IMR-90 (cell line): Measurements from ENCODE around the gene CFDP1. TPM values are rescaled to one million over a fixed set of nuclear protein-coding genes. Genes with fewer than 3 reads are reported as not detected.

Source experiments
- ATAC-seq: fragments of 200-7000 bp; cut with Tn5 transposase; 2 replicates; pipeline ENCODE4 v1.9.1; 2020; ENCODE audit warnings: low read depth, mild to moderate bottlenecking, moderate library complexity
- BruUV-seq: library from RNA; stranded (reverse); fragments of 400-500 nt; replicated peaks from 2 replicates; lab custom pipeline; 2021; lab: Mats Ljungman, UMichigan
- CTCF ChIA-PET: fragments of 300-600 bp; formaldehyde crosslinking; extraction: SDS; loops from one replicate; lab custom pipeline; 2021; ENCODE audit warnings: antibody characterized with exemption; lab: Yijun Ruan, JAX
- POLR2A ChIA-PET: fragments of 300-600 bp; sonication (Branson Sonifier 250); formaldehyde crosslinking; loops from one replicate; lab custom pipeline; 2022; ENCODE audit warnings: antibody characterized with exemption; ENCODE audit not compliant: unreplicated experiment; lab: Charles Lee
- DNase-seq: peaks from one replicate; pipeline ENCODE4 v3.0.0; 2013
- H2AFZ ChIP-seq: replicated peaks from 2 replicates; pipeline ENCODE3; 2013; ENCODE audit warnings: low read length, mild to moderate bottlenecking; ENCODE audit not compliant: poor library complexity
- H2AK5ac ChIP-seq: 2 replicates; pipeline ENCODE4 v1.6.1; 2013; ENCODE audit warnings: low read depth, low read length, inconsistent platforms
- H2AK9ac ChIP-seq: replicated peaks from 2 replicates; pipeline ENCODE3; 2013; ENCODE audit warnings: mild to moderate bottlenecking, low read depth, low read length, moderate library complexity; ENCODE audit not compliant: poor library complexity
- H2BK120ac ChIP-seq: 2 replicates; pipeline ENCODE4 v1.6.1; 2013; ENCODE audit warnings: low read depth, low read length, inconsistent platforms
- H2BK15ac ChIP-seq: 3 replicates; pipeline ENCODE4 v1.6.1; 2013; ENCODE audit warnings: low read depth, low read length, inconsistent platforms
- H2BK20ac ChIP-seq: 2 replicates; pipeline ENCODE4 v1.6.1; 2013; ENCODE audit warnings: low read depth, mild to moderate bottlenecking, inconsistent platforms, low read length, moderate library complexity
- H2BK5ac ChIP-seq: 2 replicates; pipeline ENCODE4 v1.6.1; 2013; ENCODE audit warnings: mild to moderate bottlenecking, low read depth, low read length, inconsistent platforms; ENCODE audit not compliant: poor library complexity, severe bottlenecking
- H3K14ac ChIP-seq: replicated peaks from 2 replicates; pipeline ENCODE4 v1.6.1; 2013; ENCODE audit warnings: low read depth, low read length, inconsistent platforms
- H3K18ac ChIP-seq: 2 replicates; pipeline ENCODE4 v1.6.1; 2013; ENCODE audit warnings: low read depth, low read length, control low read depth
- H3K23ac ChIP-seq: 2 replicates; pipeline ENCODE4 v1.6.1; 2013; ENCODE audit warnings: low read depth, low read length, inconsistent platforms
- H3K27ac ChIP-seq: 2 replicates; pipeline ENCODE4 v1.5.1; 2013; ENCODE audit warnings: mild to moderate bottlenecking, control low read depth, low read length; ENCODE audit not compliant: insufficient read depth
- H3K27me3 ChIP-seq: 2 replicates; pipeline ENCODE4 v1.6.1; 2013; ENCODE audit warnings: low read length; ENCODE audit not compliant: control insufficient read depth, insufficient read depth
- H3K36me3 ChIP-seq: 2 replicates; pipeline ENCODE4 v1.6.1; 2013; ENCODE audit warnings: low read length, mixed read lengths; ENCODE audit not compliant: control insufficient read depth, insufficient read depth
- H3K4ac ChIP-seq: 2 replicates; pipeline ENCODE4 v1.6.1; 2013; ENCODE audit warnings: low read depth, low read length, inconsistent platforms
- H3K4me1 ChIP-seq: 2 replicates; pipeline ENCODE4 v1.6.1; 2013; ENCODE audit warnings: low read length, mixed read lengths; ENCODE audit not compliant: control insufficient read depth, insufficient read depth
- H3K4me2 ChIP-seq: 2 replicates; pipeline ENCODE4 v1.6.1; 2013; ENCODE audit warnings: low read depth, mild to moderate bottlenecking, control low read depth, low read length, moderate library complexity
- H3K4me3 ChIP-seq: 2 replicates; pipeline ENCODE4 v1.5.1; 2013; ENCODE audit warnings: low read depth, mild to moderate bottlenecking, control low read depth, low read length, moderate library complexity; ENCODE audit not compliant: insufficient read depth
- H3K56ac ChIP-seq: 2 replicates; pipeline ENCODE4 v1.6.1; 2013; ENCODE audit warnings: low read length, inconsistent platforms; ENCODE audit not compliant: insufficient read depth; ENCODE audit errors: extremely low read depth
- H3K79me1 ChIP-seq, 2 experiments: 2 replicates each; pipeline ENCODE4 v1.6.1; 2013; ENCODE audit warnings: low read length in 2 of 2, inconsistent platforms in 1 of 2, low read depth in 1 of 2
- H3K9ac ChIP-seq: 2 replicates; pipeline ENCODE4 v1.6.1; 2013; ENCODE audit warnings: low read depth, low read length, control low read depth
- H3K9me1 ChIP-seq: 2 replicates; pipeline ENCODE4 v1.6.1; 2013; ENCODE audit warnings: low read length, inconsistent platforms; ENCODE audit not compliant: insufficient read depth
- H3K9me3 ChIP-seq: 2 replicates; pipeline ENCODE4 v1.6.1; 2013; ENCODE audit warnings: low read length; ENCODE audit not compliant: control insufficient read depth, insufficient read depth
- H4K20me1 ChIP-seq: 2 replicates; pipeline ENCODE4 v1.6.1; 2013; ENCODE audit warnings: low read length, inconsistent platforms; ENCODE audit not compliant: insufficient read depth
- H4K5ac ChIP-seq: 2 replicates; pipeline ENCODE4 v1.6.1; 2013; ENCODE audit warnings: mild to moderate bottlenecking, low read depth, low read length, control low read depth
- H4K8ac ChIP-seq, 2 experiments: 2 replicates each; pipeline ENCODE4 v1.6.1; 2013; ENCODE audit warnings: low read depth in 2 of 2, low read length in 2 of 2, control low read depth in 1 of 2, inconsistent platforms in 1 of 2
- H4K91ac ChIP-seq: 2 replicates; pipeline ENCODE4 v1.6.1; 2013; ENCODE audit warnings: low read depth, low read length, inconsistent platforms; ENCODE audit not compliant: insufficient read depth
- BHLHE40 ChIP-seq: fragments of 150-350 bp; IDR thresholded peaks from 2 replicates; pipeline ENCODE4 v1.6.1; 2016; ENCODE audit warnings: mild to moderate bottlenecking, low read depth, low read length
- CEBPB ChIP-seq: IDR thresholded peaks from 2 replicates; pipeline ENCODE4 v1.6.1; 2012; ENCODE audit warnings: low read depth, low read length, improper control_type of control experiment
- CHD1 ChIP-seq: IDR thresholded peaks from 2 replicates; pipeline ENCODE4 v1.6.1; 2012; ENCODE audit warnings: low read depth, low read length, improper control_type of control experiment
- MAFK ChIP-seq: IDR thresholded peaks from 2 replicates; pipeline ENCODE4 v1.6.1; 2012; ENCODE audit warnings: low read depth, low read length, improper control_type of control experiment
- MAZ ChIP-seq: IDR thresholded peaks from 2 replicates; pipeline ENCODE4 v1.6.1; 2012; ENCODE audit warnings: low read depth, mild to moderate bottlenecking, low read length, improper control_type of control experiment, moderate library complexity, borderline replicate concordance
- MXI1 ChIP-seq: IDR thresholded peaks from 2 replicates; pipeline ENCODE4 v1.6.1; 2012; ENCODE audit warnings: low read depth, mild to moderate bottlenecking, low read length, moderate library complexity, borderline replicate concordance
- NFE2L2 ChIP-seq: fragments of 150-350 bp; IDR thresholded peaks from 2 replicates; pipeline ENCODE4 v1.6.1; 2016; ENCODE audit warnings: low read depth, mild to moderate bottlenecking, low read length
- POLR2A ChIP-seq: IDR thresholded peaks from 2 replicates; pipeline ENCODE4 v1.6.1; 2012; ENCODE audit warnings: mild to moderate bottlenecking, low read depth, low read length
- RAD21 ChIP-seq: IDR thresholded peaks from 2 replicates; pipeline ENCODE4 v1.6.1; 2012; ENCODE audit warnings: low read length, improper control_type of control experiment
- SMC3 ChIP-seq: fragments of 150-350 bp; IDR thresholded peaks from 2 replicates; pipeline ENCODE4 v1.6.1; 2016; ENCODE audit warnings: low read depth, mild to moderate bottlenecking, antibody characterized with exemption, low read length, moderate library complexity
- WGBS, 2 experiments: methylation state at CpG; one replicate each; pipeline versions ENCODE4 v1.1.5 to v1.1.7; 2013; ENCODE audit warnings: missing lambda C conversion rate in 2 of 2; ENCODE audit not compliant: insufficient read length in 1 of 2; ENCODE audit errors: extremely low coverage in 2 of 2; 5-methylcytosine and 5-hydroxymethylcytosine counted together
- dilution Hi-C: fragments of 300-500 bp; cut with HindIII; formaldehyde crosslinking; loops from one replicate; pipeline ENCODE4 v1.14.3; 2018; ENCODE audit warnings: low sequenced_read_pairs; ENCODE audit not compliant: unreplicated experiment
- in situ Hi-C: fragments of 300-500 bp; cut with MboI; formaldehyde crosslinking; loops from 3 replicates; pipeline ENCODE4 v1.14.3; 2019; ENCODE audit warnings: low sequenced_read_pairs, inconsistent platforms, mixed read lengths
- intact Hi-C: fragments of 100-400 bp; cut with micrococcal nuclease; formaldehyde crosslinking; loops from 2 replicates; pipeline ENCODE4 v1.10.0; 2022
- polyA plus RNA-seq, 3 experiments: library from polyadenylated mRNA; depleted of rRNA; stranded (reverse); fragments of >200 nt; gene quantifications; 2 replicates each; pipeline ENCODE4 v1.2.3, GENCODE V29; 2012; ENCODE audit warnings: low replicate concordance in 1 of 3
- total RNA-seq: library from RNA; depleted of rRNA; stranded (reverse); fragments of >200 nt; gene quantifications from 2 replicates; pipeline ENCODE4 v1.2.3, GENCODE V29; 2012
- TF ChIP-seq, protein P1 (sequence below): fragments of 150-350 bp; IDR thresholded peaks from 2 replicates; pipeline ENCODE4 v1.6.1; 2017; ENCODE audit warnings: mild to moderate bottlenecking, antibody characterized with exemption, low read length, low read depth
- TF ChIP-seq, protein P2 (sequence below): fragments of 150-350 bp; IDR thresholded peaks from 2 replicates; pipeline ENCODE4 v1.6.1; 2016; ENCODE audit warnings: low read depth, mild to moderate bottlenecking, low read length, moderate library complexity, borderline replicate concordance
- TF ChIP-seq, protein P3 (sequence below): conservative IDR thresholded peaks from 2 replicates; pipeline ENCODE4 v1.5.1; 2012; ENCODE audit warnings: mild to moderate bottlenecking, low read depth, low read length, improper control_type of control experiment

The CFDP1 gene
- total and polyA plus RNA-seq, 2 of the 4 experiments (the other 2 are of a cell fraction) = 15.6 to 38.7 TPM

DNA sequence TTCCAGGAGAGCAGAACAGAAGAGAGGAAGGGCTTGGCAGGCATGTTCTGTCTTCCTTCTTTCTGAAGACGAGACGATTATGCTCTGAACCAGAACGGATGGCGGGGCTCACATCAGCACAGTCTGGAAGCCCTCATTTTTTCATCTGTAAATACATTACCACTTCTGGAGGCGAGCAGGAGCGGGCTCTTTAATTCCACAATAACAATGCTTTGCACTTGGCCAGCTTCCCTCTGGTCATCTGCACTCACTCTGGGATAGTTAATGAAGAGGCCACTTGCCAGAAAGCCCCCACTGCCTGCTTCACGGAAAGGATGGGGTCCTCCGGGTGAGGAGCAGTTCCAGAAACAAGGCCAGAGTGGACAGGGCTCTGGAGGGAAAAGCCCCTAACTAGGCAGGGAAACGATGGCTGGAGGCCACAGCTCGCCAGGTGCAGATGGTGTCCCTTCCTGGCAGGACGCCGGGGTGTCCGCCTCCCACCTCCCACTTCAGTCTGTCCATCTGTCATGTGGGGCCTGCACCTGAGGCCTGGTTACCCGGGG lies 168.8 kb downstream of the CFDP1 start (continued):
- no peak for TF ChIP-seq RAD21

DNA sequence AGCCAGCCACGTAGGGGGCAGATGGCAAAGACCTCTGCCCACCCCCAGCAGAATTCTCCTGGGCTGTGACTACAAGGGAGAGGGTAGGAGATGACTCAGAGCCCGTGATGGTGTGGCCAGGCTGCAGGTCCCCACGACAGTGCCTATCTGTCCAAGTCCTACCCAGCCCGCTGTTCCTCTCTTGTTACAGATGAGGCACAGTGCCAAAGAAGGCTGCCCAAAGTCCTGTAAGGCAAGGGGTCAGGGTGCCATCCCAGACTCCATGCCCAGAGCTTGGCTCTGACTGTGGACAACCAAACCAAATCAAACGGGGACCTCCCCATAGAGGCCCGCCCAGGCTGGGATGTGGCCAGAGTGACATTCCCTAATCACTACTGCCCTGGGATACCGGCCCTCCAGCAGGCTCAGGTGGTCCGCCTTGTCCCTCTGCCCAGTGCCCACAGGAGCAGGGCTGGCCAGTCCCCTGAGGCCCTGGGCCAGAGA lies 169.3 kb downstream of the CFDP1 start:
- intact Hi-C loops = loop anchor here (1.0 kb wide), 1 partner anchor 121 kb away; no protein-coding TSS in a partner anchor
- peak overlapping the region; percentile 92 for H3K23ac ChIP-seq
- peak overlapping the region; percentile 64 for H2BK20ac ChIP-seq
- H4K20me1 ChIP-seq = peaks cover 59% of the 10 kb centered on the region
- H3K4me3 ChIP-seq = peak overlapping the region; percentile 94
- peaks cover 5 to 66% of the 10 kb centered on the region in 2 experiments; a peak in 3 of 4 replicates for H3K79me1 ChIP-seq
- H3K27ac ChIP-seq = peak overlapping the region; percentile 97
- no peaks in the 10 kb centered on the region for H3K9me3 ChIP-seq
- H3K4me2 ChIP-seq = peak overlapping the region; percentile 93
- dilution Hi-C loops = no loop called here
- in situ Hi-C loops = no loop called here
- ATAC-seq (peak; percentile 12), DNase-seq (no peak)
- WGBS, 2 experiments = 30% methylated on average over 2 of the region's 8 CpGs; no CpG with 5 or more reads in 1 of the 2 experiments
- peak overlapping the region; percentile 92 for H3K14ac ChIP-seq
- H2BK15ac ChIP-seq = peak overlapping the region; percentile 40; the same call in 1 of the 3 replicates
- H4K5ac ChIP-seq = no peak overlapping the region
- peak overlapping the region; percentile 96 for H3K4ac ChIP-seq
- H3K27me3 ChIP-seq = no peaks in the 10 kb centered on the region
- H3K9ac ChIP-seq = peak overlapping the region; percentile 92
- peak overlapping the region; percentile 70 for H2AFZ ChIP-seq
- peak overlapping the region; percentile 76; the same call in 1 of the 2 replicates for H4K91ac ChIP-seq
- peak overlapping the region; percentile 85 for H2BK5ac ChIP-seq
- TF ChIP-seq BHLHE40 (no peak), MAZ (no peak), SMC3 (no peak), MXI1 (no peak), CEBPB (no peak), POLR2A (no peak), NFE2L2 (no peak), MAFK (no peak), CHD1 (no peak)
- TF ChIP-seq, protein P1, sequence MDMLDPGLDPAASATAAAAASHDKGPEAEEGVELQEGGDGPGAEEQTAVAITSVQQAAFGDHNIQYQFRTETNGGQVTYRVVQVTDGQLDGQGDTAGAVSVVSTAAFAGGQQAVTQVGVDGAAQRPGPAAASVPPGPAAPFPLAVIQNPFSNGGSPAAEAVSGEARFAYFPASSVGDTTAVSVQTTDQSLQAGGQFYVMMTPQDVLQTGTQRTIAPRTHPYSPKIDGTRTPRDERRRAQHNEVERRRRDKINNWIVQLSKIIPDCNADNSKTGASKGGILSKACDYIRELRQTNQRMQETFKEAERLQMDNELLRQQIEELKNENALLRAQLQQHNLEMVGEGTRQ = no peak
- TF ChIP-seq, protein P2, sequence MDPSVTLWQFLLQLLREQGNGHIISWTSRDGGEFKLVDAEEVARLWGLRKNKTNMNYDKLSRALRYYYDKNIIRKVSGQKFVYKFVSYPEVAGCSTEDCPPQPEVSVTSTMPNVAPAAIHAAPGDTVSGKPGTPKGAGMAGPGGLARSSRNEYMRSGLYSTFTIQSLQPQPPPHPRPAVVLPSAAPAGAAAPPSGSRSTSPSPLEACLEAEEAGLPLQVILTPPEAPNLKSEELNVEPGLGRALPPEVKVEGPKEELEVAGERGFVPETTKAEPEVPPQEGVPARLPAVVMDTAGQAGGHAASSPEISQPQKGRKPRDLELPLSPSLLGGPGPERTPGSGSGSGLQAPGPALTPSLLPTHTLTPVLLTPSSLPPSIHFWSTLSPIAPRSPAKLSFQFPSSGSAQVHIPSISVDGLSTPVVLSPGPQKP = no peak
- TF ChIP-seq, protein P3, sequence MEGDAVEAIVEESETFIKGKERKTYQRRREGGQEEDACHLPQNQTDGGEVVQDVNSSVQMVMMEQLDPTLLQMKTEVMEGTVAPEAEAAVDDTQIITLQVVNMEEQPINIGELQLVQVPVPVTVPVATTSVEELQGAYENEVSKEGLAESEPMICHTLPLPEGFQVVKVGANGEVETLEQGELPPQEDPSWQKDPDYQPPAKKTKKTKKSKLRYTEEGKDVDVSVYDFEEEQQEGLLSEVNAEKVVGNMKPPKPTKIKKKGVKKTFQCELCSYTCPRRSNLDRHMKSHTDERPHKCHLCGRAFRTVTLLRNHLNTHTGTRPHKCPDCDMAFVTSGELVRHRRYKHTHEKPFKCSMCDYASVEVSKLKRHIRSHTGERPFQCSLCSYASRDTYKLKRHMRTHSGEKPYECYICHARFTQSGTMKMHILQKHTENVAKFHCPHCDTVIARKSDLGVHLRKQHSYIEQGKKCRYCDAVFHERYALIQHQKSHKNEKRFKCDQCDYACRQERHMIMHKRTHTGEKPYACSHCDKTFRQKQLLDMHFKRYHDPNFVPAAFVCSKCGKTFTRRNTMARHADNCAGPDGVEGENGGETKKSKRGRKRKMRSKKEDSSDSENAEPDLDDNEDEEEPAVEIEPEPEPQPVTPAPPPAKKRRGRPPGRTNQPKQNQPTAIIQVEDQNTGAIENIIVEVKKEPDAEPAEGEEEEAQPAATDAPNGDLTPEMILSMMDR = no peak
- peak overlapping the region; percentile 3; the same call in 1 of the 2 replicates for H3K18ac ChIP-seq
- peaks cover 5% of the 10 kb centered on the region; the same call in 1 of the 2 replicates for H3K36me3 ChIP-seq
- BruUV-seq = TSS peak; percentile 8
- H3K4me1 ChIP-seq = peaks cover 45% of the 10 kb centered on the region
- CTCF ChIA-PET = no interaction called here
- peak overlapping the region; percentile 42; a peak in 3 of 4 replicates for H4K8ac ChIP-seq
- peaks cover 40% of the 10 kb centered on the region for H3K9me1 ChIP-seq
- peak overlapping the region; percentile 47 for H2AK5ac ChIP-seq
- H3K56ac ChIP-seq = peak overlapping the region; percentile 22
- POLR2A ChIA-PET = interaction anchor here (0.5 kb wide), 1 partner anchor 18 kb away, joined by 3 read pairs; no protein-coding TSS in a partner anchor
- peak overlapping the region; percentile 66 for H2BK120ac ChIP-seq
- H2AK9ac ChIP-seq = peak overlapping the region; percentile 59
